GM12801 (cell line): ENCODE measurements around the gene FGD6.

Experiments
- TF ChIP-seq, protein P1 (sequence below): IDR thresholded peaks from one replicate; pipeline ENCODE4 v1.5.1; 2011; ENCODE audit warnings: control low read depth; ENCODE audit not compliant: insufficient read length; ENCODE audit errors: extremely low read depth

The FGD6 gene

DNA sequence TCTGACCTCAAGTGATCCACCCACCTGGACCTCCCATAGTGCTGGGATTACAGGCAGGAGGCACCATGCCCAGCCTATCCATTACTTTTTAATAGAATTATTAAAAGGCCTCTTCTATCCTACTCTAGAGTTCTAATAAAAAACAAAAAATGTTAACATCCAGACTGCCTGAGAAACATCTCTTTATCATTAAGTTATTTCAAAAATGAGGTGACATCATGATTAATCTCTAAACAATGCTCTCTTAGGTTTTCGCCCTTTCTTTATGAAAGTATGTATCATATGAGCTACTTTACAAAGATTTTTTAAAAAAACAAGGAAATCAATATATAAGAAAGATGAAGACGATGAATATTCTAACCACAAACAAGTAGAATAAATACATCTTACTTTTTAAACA, 52.6 kb downstream of the FGD6 start:
- TF ChIP-seq, protein P1, sequence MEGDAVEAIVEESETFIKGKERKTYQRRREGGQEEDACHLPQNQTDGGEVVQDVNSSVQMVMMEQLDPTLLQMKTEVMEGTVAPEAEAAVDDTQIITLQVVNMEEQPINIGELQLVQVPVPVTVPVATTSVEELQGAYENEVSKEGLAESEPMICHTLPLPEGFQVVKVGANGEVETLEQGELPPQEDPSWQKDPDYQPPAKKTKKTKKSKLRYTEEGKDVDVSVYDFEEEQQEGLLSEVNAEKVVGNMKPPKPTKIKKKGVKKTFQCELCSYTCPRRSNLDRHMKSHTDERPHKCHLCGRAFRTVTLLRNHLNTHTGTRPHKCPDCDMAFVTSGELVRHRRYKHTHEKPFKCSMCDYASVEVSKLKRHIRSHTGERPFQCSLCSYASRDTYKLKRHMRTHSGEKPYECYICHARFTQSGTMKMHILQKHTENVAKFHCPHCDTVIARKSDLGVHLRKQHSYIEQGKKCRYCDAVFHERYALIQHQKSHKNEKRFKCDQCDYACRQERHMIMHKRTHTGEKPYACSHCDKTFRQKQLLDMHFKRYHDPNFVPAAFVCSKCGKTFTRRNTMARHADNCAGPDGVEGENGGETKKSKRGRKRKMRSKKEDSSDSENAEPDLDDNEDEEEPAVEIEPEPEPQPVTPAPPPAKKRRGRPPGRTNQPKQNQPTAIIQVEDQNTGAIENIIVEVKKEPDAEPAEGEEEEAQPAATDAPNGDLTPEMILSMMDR: no peak

DNA sequence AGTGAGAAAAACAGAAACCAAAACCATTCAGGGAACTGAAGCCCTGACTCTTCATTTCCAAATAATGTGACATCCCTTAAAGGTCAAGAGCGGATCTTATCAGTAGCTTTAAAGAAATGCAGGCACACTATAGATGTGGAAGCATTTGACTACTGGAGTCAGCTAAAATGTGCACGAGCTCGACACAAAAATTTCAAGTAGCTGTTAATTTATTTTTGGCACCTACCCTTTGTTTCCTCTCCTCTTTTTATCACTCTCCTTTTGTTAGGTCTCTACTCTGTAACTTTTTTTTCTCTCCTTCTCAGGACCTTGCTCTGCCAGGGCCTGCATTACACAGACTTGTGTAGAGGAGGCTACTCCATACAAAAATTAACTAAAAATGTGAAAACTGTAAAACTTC, 58.3 kb downstream of the FGD6 start:
- TF ChIP-seq, protein P1: no peak

DNA sequence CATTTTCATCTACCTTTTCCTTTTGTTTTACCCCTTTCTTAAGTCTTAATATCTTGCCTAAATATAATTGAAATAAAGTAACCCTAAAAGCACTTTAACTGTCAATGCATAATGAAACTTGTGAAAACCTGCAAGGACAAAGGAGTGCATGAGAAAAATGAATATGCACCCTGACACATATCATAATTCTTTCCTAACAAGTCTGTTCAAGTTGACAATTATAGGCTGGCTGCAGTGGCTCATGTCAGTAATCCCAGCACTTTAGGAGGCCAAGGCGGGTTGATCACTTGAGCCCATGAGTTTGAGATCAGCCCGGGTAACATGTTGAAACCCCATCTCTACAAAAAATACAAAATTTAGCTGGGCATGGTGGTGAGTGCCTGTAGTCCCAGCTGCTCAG, 65.4 kb downstream of the FGD6 start:
- TF ChIP-seq, protein P1: no peak

DNA sequence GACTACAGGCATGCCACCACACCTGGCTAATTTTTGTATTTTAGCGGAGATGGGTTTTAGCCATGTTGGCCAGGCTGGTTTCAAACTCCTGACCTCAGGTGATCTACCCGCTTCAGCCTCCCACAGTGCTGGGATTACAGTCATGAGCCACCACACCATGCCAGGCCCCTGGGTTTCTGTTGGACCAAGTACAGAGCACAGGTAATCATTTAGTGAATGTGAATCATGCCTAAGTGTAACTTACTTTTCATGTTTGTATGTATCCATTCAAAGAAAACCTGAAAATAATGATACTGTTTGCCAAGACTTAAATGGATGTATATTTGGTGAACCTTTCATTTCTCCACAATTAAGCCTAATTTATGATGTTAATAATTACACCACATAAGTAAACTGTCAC, 65.9 kb downstream of the FGD6 start:
- TF ChIP-seq, protein P1: no peak

DNA sequence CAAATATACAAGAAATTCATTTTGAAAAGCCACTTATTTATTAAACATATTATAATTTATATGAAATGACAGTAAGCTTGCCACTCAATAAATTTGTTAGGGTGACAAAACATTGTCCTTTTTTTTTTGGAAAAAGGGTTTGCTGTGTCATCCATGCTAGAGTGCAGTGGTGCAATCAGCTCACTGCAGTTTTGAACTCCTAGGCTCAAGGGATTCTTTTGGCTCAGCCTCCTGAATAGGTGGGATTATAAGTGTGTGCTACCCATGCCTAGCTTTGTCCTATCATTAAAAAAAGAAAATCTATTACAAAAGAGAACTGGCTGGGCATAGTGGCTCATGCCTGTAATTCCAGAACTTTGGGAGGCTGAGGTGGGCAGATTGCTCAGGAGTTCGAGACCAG, 66.8 kb downstream of the FGD6 start:
- TF ChIP-seq, protein P1: no peak

DNA sequence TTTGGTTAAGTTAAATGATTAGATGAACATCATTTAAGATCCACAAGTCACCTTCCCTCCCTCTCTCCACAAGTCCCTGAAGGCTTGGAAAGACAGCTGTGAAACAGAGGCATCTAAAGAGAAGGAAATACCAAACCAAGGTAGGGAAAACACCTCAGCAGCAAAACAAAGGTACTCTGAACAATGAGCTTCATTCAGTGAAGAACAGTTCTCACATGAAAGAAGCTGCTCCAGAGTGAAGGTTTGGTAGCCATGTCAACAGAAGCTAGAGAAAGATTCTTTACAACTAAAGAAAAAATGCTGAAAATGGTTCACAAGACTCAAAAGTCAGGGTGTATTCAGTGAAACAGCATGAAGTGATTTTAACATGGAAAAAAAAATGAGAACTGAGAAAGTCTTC, 69.4 kb downstream of the FGD6 start:
- TF ChIP-seq, protein P1: no peak

DNA sequence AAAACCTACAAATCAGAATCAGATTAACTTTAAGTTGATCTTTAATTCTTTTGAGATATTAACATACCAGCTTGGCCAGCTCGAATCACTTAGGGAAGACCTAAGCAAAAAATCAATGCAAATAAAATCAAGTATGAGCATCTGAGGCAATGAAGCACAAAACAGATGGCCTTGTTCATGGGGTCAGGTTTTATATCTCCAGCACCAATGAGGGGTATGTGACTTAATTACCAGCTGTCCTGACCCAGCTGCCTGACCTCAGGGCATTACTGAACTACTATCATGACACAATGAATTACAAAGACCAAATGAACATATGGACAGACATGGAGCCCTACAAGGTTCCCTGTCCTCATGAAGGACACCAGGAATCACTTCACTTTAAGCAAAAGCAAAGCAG, 70.5 kb downstream of the FGD6 start:
- TF ChIP-seq, protein P1: no peak
